LHCN-M2 (cell line): ENCODE results near the gene HMGN1. TPM values are rescaled to one million over a fixed set of nuclear protein-coding genes. Genes with fewer than 3 reads are reported as not detected.
"Not testable (repeated sequence)": the region's sequence is repeated elsewhere in the genome, so short reads cannot be mapped to it uniquely, and the experiment has no call there.

ENCODE experiments used
- DNase-seq: peaks from one replicate; pipeline ENCODE4 v3.0.0-alpha.2; 2012; ENCODE audit warnings: low read depth
- polyA plus RNA-seq: library from polyadenylated mRNA; unstranded; fragments of >200 nt; gene quantifications from one replicate; pipeline ENCODE4 v1.2.1, GENCODE V29; 2012; ENCODE audit warnings: missing spikeins
- total RNA-seq: library from RNA; depleted of rRNA; stranded (reverse); fragments of >200 nt; gene quantifications from 2 replicates; pipeline ENCODE4 v1.2.3, GENCODE V29; 2014; rRNA removed

Gene HMGN1, protein sequence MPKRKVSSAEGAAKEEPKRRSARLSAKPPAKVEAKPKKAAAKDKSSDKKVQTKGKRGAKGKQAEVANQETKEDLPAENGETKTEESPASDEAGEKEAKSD
- total RNA-seq, result 325 and 326 TPM in 2 replicates
- 289 TPM for polyA plus RNA-seq

DNA sequence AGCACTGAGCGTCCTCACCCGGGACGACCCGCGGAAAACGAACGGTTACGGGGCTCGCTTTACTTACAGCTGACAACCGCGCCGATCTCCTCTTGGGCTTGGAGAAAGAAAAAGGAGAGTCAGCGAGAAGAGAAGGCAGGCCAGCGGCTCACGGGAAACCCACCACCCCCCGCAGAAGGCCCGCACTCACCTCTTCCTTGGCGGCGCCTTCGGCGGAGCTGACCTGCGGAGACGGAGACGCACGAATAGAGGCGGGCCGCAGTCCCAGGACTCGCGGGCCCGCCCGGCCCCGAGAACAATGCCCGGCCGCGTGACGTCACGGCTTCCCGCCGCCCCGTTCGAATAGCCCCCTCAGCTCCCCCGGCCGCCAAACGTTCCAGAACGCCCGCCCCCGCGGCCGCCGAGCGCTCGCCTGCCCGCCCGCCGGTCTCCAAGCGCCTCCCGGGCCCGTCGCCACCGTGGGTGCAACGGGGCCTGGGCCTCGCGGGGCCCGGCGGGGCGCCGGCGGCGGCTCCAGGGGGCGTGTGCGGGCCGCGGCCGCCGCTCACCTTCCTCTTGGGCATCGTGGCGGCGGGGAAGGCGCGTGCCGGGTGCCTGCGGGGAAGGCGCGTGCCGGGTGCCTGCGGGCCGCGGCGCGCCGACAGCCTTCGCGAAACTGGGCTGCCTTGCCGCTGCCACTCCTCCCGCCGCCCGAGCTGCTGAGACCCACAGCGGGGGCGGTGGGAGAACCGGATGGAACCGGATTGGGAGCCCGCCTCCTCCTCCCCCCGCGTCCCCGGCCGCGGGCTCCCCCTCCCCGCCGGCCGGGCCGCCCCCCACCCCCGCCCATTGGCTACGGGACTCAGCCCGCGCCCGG, at the start of gene HMGN1:
Gene HMGN1 (minus strand): TSS at position 734 of the 856 bp plus-strand sequence. CDS start 171 bp downstream, at position 563.
- peak; percentile 87 for DNase-seq

DNA sequence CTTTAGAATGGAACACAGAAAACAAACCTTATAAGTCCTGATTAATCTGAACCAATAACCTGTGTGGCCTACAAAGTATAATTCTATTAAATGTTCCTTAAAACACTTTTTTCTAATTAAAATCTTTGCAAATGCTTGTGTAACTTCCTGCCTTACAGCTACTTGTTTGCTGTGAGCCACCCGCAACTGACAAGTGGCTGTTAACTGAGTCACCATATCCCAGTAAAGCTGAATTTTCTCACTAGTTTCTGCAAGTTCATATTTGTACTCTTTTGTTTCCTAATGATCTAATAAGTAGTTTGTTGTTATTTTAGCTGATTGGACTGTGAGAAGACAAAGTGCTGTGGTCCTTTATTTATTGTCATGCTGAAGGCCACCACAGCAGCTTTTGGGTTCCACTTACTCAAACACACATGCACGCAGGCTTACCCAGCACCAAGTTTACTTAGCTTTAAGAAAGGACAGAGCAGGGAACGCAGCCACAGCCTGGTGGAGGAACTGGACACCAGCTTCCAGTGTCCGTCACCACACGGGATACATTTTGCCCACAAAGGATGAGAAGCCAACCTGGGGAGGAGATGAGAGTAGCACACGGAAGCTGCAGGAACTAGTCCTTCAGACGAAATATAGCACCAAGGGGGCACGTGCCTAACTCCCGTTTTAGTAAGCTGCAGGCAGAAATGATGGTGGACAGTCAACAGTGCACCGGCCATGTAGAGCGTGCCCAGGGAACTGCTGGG, 48.9 kb upstream of the HMGN1 start:
- DNase-seq, result no peak

- no peak for DNase-seq
Observed at GRCh38 chr21:39392981-39393380, 44.1 kb upstream of the HMGN1 start.

GRCh38 chr21:39390212-39390765, 41.4 kb upstream of the HMGN1 start:
- DNase-seq, result no peak

DNA sequence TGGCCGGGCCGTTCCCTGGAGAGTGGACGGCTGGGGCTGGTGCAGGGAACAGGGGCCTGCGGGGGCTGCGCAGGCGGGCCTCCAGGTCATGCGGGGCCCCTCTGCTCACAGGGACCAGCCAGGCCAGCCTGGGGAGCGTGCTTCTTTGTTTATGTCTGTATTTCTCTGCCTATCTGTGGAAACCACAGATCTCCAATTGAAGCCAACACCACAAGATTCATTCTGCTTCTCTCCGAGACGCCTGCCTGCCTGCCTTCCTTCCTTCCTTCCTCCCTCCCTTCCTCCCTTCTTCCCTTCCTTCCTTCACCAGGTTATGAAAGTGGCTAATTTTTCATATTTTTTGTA, 39.9 kb upstream of the HMGN1 start:
- no peak for DNase-seq

DNA sequence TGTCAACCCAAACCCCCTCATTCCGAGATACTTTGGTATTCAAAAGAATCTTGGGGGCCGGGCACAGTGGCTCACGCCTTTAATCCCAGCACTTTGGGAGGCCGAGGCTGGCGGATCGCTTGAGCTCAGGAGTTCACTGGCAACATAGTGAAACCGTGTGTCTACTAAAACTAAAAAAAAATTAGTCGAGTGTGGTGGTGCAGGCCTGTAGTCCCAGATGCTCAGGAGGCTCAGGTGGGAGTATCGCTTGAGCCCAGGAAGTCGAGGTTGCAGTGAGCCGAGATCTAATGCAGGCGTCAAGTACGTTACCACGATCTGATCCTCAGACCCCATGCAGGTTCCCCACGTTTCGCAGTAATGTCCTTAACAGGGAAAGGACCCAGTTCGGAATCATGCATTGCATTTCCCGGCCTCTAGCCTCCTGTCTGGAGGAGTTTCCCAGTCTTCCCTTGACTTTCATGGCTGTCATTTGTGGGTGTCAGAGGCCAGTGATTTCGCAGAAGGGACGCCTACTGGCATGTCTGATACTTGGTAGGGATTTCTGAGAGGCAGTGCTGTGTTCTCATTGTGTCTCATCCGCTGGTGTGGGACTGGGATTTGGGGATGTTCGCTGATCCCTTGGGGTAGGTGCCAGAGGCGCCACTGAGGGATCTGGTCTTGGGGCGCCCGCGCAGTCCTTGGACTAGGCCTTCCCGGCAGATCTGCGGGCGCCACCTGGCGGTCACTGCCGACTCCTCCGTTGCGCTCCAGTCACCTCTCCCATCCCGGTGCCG, 39.3 kb upstream of the HMGN1 start:
- DNase-seq, result peak; percentile 70

GRCh38 chr21:39387461-39388037, 38.7 kb upstream of the HMGN1 start:
- peak; percentile 70 for DNase-seq

DNA sequence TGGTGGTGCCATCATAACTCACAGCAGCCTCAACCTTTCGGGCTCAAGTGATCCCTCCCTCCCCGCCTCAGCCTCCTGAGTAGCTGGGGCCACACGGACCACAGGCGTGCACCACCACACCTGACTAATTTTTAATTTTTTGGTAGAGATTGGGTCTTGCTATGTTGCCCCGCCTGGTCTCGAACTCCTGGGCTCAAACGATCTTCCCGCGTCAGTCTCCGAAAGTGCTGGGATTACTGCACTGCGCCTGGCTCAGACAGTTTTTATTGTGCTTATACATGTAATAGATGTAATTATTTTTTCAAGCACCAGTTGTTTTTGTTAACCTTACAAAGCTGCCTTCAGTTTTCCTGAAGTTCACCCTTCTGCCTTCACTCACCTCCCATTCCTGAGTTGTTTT, 38.0 kb upstream of the HMGN1 start:
- no peak for DNase-seq

GRCh38 chr21:39386194-39386593, 37.3 kb upstream of the HMGN1 start:
- peak; percentile 64 for DNase-seq

DNA sequence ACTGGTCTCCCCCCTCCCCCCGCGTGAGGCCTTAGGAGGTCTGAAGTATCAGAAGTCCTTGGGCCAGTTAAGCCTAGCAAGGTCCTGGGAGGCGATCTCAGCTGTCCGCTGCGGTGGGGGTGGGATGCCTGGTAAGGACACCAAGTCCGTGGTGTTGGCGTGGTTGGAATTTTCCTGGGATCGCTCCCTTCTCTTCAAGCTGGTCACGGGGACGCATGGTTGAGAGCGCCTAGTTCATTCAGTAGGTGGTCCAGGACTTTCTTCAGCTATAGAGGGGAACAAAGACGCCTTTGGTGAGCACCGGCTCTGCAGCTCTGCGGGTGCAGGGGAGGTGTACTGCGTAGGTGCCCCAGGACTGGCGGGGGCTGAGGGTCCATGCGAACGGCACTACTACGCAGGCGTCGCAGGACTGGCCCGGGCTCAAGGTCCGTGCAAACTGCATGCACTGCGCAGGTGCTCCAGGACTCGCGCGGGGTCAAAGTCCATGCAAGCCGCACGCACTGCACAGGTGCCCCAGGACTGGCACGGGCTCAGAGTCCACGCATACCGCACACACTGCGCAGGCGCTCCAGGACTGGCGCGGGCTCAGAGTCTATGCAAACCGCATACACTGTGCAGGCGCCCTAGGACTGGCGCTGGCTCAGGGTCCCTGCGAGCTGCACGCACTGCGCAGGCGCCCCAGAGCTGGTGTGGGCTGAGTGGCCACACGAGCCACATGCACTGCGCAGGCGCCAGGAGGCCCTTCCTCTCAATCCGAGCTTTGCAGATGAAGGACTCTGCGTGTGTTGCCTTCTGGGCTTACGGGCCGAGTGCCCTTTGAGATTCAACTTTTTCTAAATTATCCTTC, 36.6 kb upstream of the HMGN1 start:
- peak; percentile 71 for DNase-seq

GRCh38 chr21:39384674-39385298, 35.9 kb upstream of the HMGN1 start:
- peak; percentile 65 for DNase-seq

GRCh38 chr21:39382096-39382495, 33.2 kb upstream of the HMGN1 start:
- DNase-seq, result not testable (repeated sequence)

DNA sequence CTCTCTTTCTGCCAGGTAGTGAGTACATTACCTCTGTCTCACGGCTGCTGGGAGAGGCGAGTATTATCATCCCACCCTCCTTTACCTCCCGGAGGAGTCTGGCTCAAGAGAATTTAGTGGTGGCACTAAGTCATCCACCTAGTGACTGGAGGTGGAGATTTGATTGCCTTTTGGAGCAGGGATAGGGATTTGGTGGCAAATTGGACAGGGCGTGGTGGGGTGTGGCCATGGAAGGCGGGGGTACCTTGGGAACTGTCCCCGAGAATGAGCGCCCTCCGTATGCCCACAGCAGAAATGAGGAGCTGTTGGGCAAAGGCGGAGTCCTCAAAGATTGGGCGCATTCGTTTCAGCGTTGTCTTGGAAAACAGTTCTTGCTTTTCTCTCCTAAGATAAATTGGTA, 32.1 kb upstream of the HMGN1 start:
- no peak for DNase-seq

DNA sequence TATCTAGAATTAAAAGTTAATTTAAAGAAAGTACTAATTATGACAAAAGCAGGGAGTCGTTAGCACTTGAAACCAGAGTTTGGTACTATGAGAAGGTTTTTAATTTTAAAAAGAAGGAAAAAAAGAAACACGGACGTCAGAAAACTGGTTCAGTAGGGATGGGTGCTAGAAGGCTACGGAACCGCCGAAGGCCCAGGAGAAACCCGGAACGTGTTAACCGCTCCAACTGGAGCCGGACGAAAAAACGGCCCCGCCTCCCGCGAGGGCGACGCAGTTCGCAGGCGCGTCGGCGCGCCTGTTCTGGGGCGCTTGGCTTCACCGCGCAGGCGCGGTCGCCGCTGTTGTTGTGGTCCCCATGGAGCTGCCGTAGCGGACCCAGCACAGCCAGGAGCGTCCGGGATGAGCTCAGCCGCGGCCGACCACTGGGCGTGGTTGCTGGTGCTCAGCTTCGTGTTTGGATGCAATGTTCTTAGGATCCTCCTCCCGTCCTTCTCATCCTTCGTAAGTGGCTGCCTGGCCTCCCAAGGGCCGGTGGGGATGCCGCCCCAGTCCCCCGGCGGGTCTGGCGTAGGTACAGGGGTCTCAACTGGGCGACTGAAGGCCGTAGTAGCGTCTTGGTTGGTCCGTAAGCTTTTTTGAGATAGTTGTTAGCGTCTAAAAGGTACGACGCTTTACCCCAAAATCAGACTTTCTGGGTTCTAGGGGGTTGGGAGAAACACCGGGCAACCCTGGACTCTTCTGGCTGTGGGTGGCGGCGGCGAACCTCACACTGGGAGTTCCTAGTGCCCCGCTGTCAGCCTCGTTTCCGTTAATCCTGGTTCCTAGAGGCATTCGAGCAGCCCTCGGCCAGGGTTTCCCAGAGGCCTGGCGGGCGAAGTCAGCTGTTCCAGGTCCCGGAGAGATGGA, 31.4 kb upstream of the HMGN1 start:
- peak; percentile 95 for DNase-seq

- DNase-seq, result no peak
Observed at GRCh38 chr21:39377444-39378050, 28.7 kb upstream of the HMGN1 start.

- DNase-seq, result no peak
Observed at GRCh38 chr21:39375446-39375845, 26.6 kb upstream of the HMGN1 start.

GRCh38 chr21:39374046-39374445, 25.2 kb upstream of the HMGN1 start:
- DNase-seq, result no peak

GRCh38 chr21:39373634-39374033, 24.7 kb upstream of the HMGN1 start:
- DNase-seq, result peak; percentile 53
